DMS153 (cell line): ENCODE measurements around the gene ZBTB9.

ENCODE experiments used
- DNase-seq: peaks from one replicate; lab custom pipeline; 2025; lab: John Stamatoyannopoulos, UW

ZBTB9 gene

GRCh38 chr6:33418690-33419291 is 35.6 kb upstream of the ZBTB9 start:
- no peak for DNase-seq

- DNase-seq, result no peak
Measured at GRCh38 chr6:33419580-33420490, 34.5 kb upstream of the ZBTB9 start, which contains the start of gene SYNGAP1. Gene SYNGAP1 (plus strand): TSS chr6:33420065. CDS start chr6:33420265, 200 bp downstream.

- DNase-seq, result no peak
Measured at GRCh38 chr6:33420491-33421343, 33.7 kb upstream of the ZBTB9 start.

GRCh38 chr6:33421344-33421643 is 33.1 kb upstream of the ZBTB9 start:
- DNase-seq, result no peak

- DNase-seq, result no peak
Measured at GRCh38 chr6:33423777-33424176, 30.6 kb upstream of the ZBTB9 start.

- no peak for DNase-seq
Measured at GRCh38 chr6:33424855-33425667, 29.3 kb upstream of the ZBTB9 start.

GRCh38 chr6:33425668-33426577 is 28.5 kb upstream of the ZBTB9 start:
- peak; percentile 29 for DNase-seq

GRCh38 chr6:33426590-33427511 is 27.5 kb upstream of the ZBTB9 start:
- DNase-seq, result no peak

- no peak for DNase-seq
Measured at GRCh38 chr6:33427585-33428223, 26.7 kb upstream of the ZBTB9 start.

- no peak for DNase-seq
Measured at GRCh38 chr6:33428224-33428965, 26.0 kb upstream of the ZBTB9 start.

GRCh38 chr6:33428966-33429749 is 25.2 kb upstream of the ZBTB9 start:
- no peak for DNase-seq

GRCh38 chr6:33429750-33430052 is 24.7 kb upstream of the ZBTB9 start:
- no peak for DNase-seq

GRCh38 chr6:33430334-33430733 is 24.0 kb upstream of the ZBTB9 start:
- no peak for DNase-seq

GRCh38 chr6:33430991-33431879 is 23.1 kb upstream of the ZBTB9 start:
- DNase-seq, result no peak

GRCh38 chr6:33431880-33432541 is 22.4 kb upstream of the ZBTB9 start:
- DNase-seq, result no peak

GRCh38 chr6:33432546-33432945 is 21.8 kb upstream of the ZBTB9 start:
- no peak for DNase-seq
